ENCODE data around the gene KLHL7.
"Not testable (repeated sequence)": the region's sequence is repeated elsewhere in the genome, so short reads cannot be mapped to it uniquely, and the experiment has no call there.

Gene KLHL7

DNA sequence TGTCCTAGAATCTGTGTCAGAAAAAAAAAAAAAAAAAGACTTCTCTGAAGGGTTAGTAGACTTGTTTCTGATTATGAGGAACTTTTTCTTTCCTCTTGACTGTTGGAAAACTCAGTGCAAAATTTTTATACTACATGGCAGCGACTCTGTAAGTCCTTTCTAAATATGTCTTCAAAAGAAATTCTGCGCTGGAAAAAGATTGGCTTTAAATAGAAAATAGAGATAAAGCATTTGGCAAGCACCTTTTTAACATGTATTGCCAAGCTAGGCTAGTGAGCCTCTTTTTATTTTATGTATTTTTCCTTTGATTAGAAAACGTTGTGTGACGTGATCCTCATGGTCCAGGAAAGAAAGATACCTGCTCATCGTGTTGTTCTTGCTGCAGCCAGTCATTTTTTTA lies 17.9 kb downstream of the KLHL7 start:
- H3K27ac ChIP-seq (ENCODE audit: poor library complexity, severe bottlenecking): no peak overlapping the region
- DNase-seq (ENCODE audit: low spot score) (no peak), ATAC-seq (ENCODE audit: low read depth) (no peak)
- no peaks in the 10 kb centered on the region for H3K27me3 ChIP-seq (ENCODE audit: insufficient read depth, poor library complexity, severe bottlenecking)
- H3K36me3 ChIP-seq (ENCODE audit: low read depth): peaks cover 17% of the 10 kb centered on the region
- TF ChIP-seq, protein P1, sequence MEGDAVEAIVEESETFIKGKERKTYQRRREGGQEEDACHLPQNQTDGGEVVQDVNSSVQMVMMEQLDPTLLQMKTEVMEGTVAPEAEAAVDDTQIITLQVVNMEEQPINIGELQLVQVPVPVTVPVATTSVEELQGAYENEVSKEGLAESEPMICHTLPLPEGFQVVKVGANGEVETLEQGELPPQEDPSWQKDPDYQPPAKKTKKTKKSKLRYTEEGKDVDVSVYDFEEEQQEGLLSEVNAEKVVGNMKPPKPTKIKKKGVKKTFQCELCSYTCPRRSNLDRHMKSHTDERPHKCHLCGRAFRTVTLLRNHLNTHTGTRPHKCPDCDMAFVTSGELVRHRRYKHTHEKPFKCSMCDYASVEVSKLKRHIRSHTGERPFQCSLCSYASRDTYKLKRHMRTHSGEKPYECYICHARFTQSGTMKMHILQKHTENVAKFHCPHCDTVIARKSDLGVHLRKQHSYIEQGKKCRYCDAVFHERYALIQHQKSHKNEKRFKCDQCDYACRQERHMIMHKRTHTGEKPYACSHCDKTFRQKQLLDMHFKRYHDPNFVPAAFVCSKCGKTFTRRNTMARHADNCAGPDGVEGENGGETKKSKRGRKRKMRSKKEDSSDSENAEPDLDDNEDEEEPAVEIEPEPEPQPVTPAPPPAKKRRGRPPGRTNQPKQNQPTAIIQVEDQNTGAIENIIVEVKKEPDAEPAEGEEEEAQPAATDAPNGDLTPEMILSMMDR (IDR thresholded peaks at IDR 0.05; ENCODE audit: poor library complexity, severe bottlenecking): no peak
- H3K9me3 ChIP-seq (ENCODE audit: severe bottlenecking): no peaks in the 10 kb centered on the region
- no peaks in the 10 kb centered on the region for H3K4me1 ChIP-seq (ENCODE audit: insufficient read depth, poor library complexity, severe bottlenecking)
- no peak overlapping the region for H3K4me3 ChIP-seq (ENCODE audit: severe bottlenecking)

DNA sequence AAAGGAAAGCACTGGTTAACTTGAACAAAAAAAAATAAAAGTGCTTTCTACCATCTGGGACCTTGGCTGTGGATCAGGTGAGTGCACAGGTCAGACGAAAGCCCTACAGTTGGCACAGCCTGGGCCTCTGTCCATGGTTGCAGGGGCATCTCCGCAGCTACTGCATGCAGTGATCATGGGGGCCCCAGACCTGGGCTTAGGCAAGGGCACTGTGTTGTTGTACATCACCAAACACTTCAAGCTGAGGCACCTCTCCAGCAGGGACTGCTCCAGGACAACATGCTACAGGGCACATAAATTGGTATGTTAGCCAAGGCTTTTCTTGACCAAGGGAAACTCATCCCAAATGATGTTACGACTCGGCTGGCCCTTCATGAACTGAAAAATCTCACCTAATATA lies 23.5 kb downstream of the KLHL7 start:
- ATAC-seq (ENCODE audit: low read depth) (no peak), DNase-seq (ENCODE audit: low spot score) (no peak)
- no peaks in the 10 kb centered on the region for H3K9me3 ChIP-seq (ENCODE audit: severe bottlenecking)
- H3K4me3 ChIP-seq (ENCODE audit: severe bottlenecking): no peak overlapping the region
- TF ChIP-seq, protein P1 (IDR thresholded peaks at IDR 0.05; ENCODE audit: poor library complexity, severe bottlenecking): no peak
- no peaks in the 10 kb centered on the region for H3K27me3 ChIP-seq (ENCODE audit: insufficient read depth, poor library complexity, severe bottlenecking)
- H3K4me1 ChIP-seq (ENCODE audit: insufficient read depth, poor library complexity, severe bottlenecking): no peaks in the 10 kb centered on the region
- peaks cover 21% of the 10 kb centered on the region for H3K36me3 ChIP-seq (ENCODE audit: low read depth)
- H3K27ac ChIP-seq (ENCODE audit: poor library complexity, severe bottlenecking): no peak overlapping the region

DNA sequence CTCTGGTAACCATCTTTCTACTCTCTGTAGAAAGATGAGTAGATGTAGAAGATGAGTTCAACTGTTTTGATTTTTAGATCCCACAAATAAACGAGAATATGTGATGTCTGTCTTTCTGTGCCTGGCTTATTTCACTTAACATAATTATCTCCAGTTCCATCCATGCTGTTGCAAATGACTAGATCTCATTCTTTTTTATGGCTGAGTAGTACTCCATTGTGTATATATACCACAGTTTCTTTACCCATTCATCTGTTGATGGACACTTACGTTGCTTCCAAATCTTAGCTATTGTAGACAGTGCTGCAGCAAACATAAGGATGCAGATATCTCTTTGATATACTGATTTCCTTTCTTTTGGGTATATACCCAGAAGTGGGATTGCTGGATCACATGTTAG lies 26.2 kb downstream of the KLHL7 start:
- not testable (repeated sequence) for H3K27ac ChIP-seq (ENCODE audit: poor library complexity, severe bottlenecking); DNase-seq (ENCODE audit: low spot score); H3K9me3 ChIP-seq (ENCODE audit: severe bottlenecking); H3K27me3 ChIP-seq (ENCODE audit: insufficient read depth, poor library complexity, severe bottlenecking); ATAC-seq (ENCODE audit: low read depth); H3K4me3 ChIP-seq (ENCODE audit: severe bottlenecking); H3K36me3 ChIP-seq (ENCODE audit: low read depth); H3K4me1 ChIP-seq (ENCODE audit: insufficient read depth, poor library complexity, severe bottlenecking)

GRCh38 chr7:23133797-23134196 lies 28.2 kb downstream of the KLHL7 start:
- no peak for DNase-seq (ENCODE audit: low spot score)
- no peaks in the 10 kb centered on the region for H3K4me1 ChIP-seq (ENCODE audit: insufficient read depth, poor library complexity, severe bottlenecking)
- TF ChIP-seq, protein P1 (IDR thresholded peaks at IDR 0.05; ENCODE audit: poor library complexity, severe bottlenecking): no peak
- no peak overlapping the region for H3K4me3 ChIP-seq (ENCODE audit: severe bottlenecking)
- H3K9me3 ChIP-seq (ENCODE audit: severe bottlenecking): no peaks in the 10 kb centered on the region
- no peak for ATAC-seq (ENCODE audit: low read depth)
- H3K27ac ChIP-seq (ENCODE audit: poor library complexity, severe bottlenecking): no peak overlapping the region
- H3K27me3 ChIP-seq (ENCODE audit: insufficient read depth, poor library complexity, severe bottlenecking): no peaks in the 10 kb centered on the region
- peaks cover 4% of the 10 kb centered on the region; the same call in 1 of the 2 replicates for H3K36me3 ChIP-seq (ENCODE audit: low read depth)

GRCh38 chr7:23135755-23136154 lies 30.2 kb downstream of the KLHL7 start:
- DNase-seq (ENCODE audit: low spot score): no peak

More at GRCh38 chr7:23135755-23136154, 30.2 kb downstream of the KLHL7 start:
- Histone ChIP-seq H3K4me1 (ENCODE audit: insufficient read depth, poor library complexity, severe bottlenecking) (no peaks in the 10 kb centered on the region), H3K9me3 (ENCODE audit: severe bottlenecking) (no peaks in the 10 kb centered on the region), H3K4me3 (ENCODE audit: severe bottlenecking) (no peak overlapping the region), H3K36me3 (ENCODE audit: low read depth) (peaks cover under 1% of the 10 kb centered on the region; the same call in 1 of the 2 replicates), H3K27ac (ENCODE audit: poor library complexity, severe bottlenecking) (no peak overlapping the region), H3K27me3 (ENCODE audit: insufficient read depth, poor library complexity, severe bottlenecking) (no peaks in the 10 kb centered on the region)
- no peak for ATAC-seq (ENCODE audit: low read depth)
- TF ChIP-seq, protein P1 (IDR thresholded peaks at IDR 0.05; ENCODE audit: poor library complexity, severe bottlenecking): no peak
